Measurements from ENCODE around the gene XPNPEP1.

Gene XPNPEP1

DNA sequence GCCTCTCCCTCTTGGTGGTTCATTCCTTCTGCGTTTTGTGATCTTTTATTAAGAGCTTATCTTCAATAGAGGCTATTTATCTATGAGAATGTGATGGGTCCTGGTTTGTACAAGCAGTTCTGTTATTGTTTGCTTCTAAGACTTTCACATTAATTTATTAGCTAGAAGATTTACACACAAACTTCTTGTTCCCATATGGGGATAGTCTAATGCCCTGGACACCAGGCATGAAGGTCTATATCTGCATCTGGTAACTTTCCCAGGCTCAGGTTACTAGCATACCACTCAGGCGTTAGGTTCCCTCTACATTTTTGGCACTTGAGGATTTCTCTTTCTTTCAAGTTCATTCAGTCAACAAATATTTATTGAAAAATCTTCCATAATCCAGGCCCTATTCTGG, 7.7 kb downstream of the XPNPEP1 start:
- Histone ChIP-seq H3K4me3 (ENCODE audit: low read depth, low read length) (no peak overlapping the region), H3K27me3 (no peaks in the 10 kb centered on the region), H3K36me3 (no peaks in the 10 kb centered on the region), H3K9me3 (no peaks in the 10 kb centered on the region), H3K4me1 (no peaks in the 10 kb centered on the region)
- DNase-seq = no peak
- TF ChIP-seq, protein P1, sequence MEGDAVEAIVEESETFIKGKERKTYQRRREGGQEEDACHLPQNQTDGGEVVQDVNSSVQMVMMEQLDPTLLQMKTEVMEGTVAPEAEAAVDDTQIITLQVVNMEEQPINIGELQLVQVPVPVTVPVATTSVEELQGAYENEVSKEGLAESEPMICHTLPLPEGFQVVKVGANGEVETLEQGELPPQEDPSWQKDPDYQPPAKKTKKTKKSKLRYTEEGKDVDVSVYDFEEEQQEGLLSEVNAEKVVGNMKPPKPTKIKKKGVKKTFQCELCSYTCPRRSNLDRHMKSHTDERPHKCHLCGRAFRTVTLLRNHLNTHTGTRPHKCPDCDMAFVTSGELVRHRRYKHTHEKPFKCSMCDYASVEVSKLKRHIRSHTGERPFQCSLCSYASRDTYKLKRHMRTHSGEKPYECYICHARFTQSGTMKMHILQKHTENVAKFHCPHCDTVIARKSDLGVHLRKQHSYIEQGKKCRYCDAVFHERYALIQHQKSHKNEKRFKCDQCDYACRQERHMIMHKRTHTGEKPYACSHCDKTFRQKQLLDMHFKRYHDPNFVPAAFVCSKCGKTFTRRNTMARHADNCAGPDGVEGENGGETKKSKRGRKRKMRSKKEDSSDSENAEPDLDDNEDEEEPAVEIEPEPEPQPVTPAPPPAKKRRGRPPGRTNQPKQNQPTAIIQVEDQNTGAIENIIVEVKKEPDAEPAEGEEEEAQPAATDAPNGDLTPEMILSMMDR (IDR thresholded peaks at IDR 0.05; ENCODE audit: low read depth, low read length) = no peak

- Histone ChIP-seq H3K4me3 (ENCODE audit: low read depth, low read length) (no peak overlapping the region), H3K9me3 (no peaks in the 10 kb centered on the region), H3K27me3 (no peaks in the 10 kb centered on the region), H3K4me1 (no peaks in the 10 kb centered on the region), H3K36me3 (no peaks in the 10 kb centered on the region)
- DNase-seq = no peak
- TF ChIP-seq, protein P1 (IDR thresholded peaks at IDR 0.05; ENCODE audit: low read depth, low read length) = no peak
Measured at GRCh38 chr10:109914966-109915365, 8.3 kb downstream of the XPNPEP1 start.

DNA sequence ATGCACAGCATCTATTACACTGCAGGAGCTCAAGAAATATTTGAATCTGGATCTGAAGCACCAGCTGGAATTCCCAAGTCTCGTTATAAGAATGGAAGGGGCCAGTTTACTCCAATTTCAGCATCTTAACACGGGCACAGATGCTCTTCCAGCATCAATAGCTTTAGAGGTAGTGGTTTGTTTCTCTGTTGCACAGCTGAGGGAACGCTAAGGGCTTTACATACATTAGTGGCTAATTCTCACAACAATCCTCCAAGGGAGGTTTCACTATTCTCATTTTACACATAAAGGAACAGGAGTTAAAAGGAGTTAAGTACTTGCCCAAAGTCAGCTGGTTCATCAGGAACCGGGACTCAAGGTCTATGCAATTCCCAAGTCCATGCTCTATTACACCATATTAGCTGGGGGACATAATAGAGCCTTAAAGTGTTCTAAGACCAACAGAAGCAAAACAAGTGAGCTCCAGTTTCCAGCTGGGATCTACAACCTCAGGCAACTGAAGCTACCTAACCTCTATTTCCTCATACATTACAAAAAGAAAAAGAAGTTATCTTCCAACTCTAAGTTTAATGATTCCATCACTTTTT, 9.9 kb downstream of the XPNPEP1 start:
- Histone ChIP-seq H3K27me3 (no peaks in the 10 kb centered on the region), H3K36me3 (no peaks in the 10 kb centered on the region), H3K4me1 (no peaks in the 10 kb centered on the region), H3K9me3 (no peaks in the 10 kb centered on the region), H3K4me3 (ENCODE audit: low read depth, low read length) (no peak overlapping the region)
- TF ChIP-seq, protein P1 (IDR thresholded peaks at IDR 0.05; ENCODE audit: low read depth, low read length) = no peak
- no peak for DNase-seq

- TF ChIP-seq, protein P1 (IDR thresholded peaks at IDR 0.05; ENCODE audit: low read depth, low read length) = no peak
- H3K36me3 ChIP-seq = no peaks in the 10 kb centered on the region; the same call in 1 of the 2 replicates
- no peaks in the 10 kb centered on the region for H3K4me1 ChIP-seq
Measured at GRCh38 chr10:109912335-109913281, 10.7 kb downstream of the XPNPEP1 start.

GRCh38 chr10:109911903-109912302, 11.4 kb downstream of the XPNPEP1 start:
- Histone ChIP-seq H3K36me3 (no peaks in the 10 kb centered on the region; the same call in 1 of the 2 replicates), H3K4me1 (no peaks in the 10 kb centered on the region), H3K27me3 (no peaks in the 10 kb centered on the region), H3K9me3 (no peaks in the 10 kb centered on the region), H3K4me3 (ENCODE audit: low read depth, low read length) (no peak overlapping the region)
- TF ChIP-seq, protein P1 (IDR thresholded peaks at IDR 0.05; ENCODE audit: low read depth, low read length) = no peak
- DNase-seq = no peak

More at GRCh38 chr10:109912335-109913281, 10.7 kb downstream of the XPNPEP1 start:
- DNase-seq = no peak
- Histone ChIP-seq H3K9me3 (no peaks in the 10 kb centered on the region), H3K27me3 (no peaks in the 10 kb centered on the region), H3K4me3 (ENCODE audit: low read depth, low read length) (no peak overlapping the region)

GRCh38 chr10:109906316-109906715, 17.0 kb downstream of the XPNPEP1 start:
- Histone ChIP-seq H3K4me3 (ENCODE audit: low read depth, low read length) (no peak overlapping the region), H3K36me3 (peaks cover 4% of the 10 kb centered on the region)
- TF ChIP-seq, protein P1 (IDR thresholded peaks at IDR 0.05; ENCODE audit: low read depth, low read length) = no peak

More at GRCh38 chr10:109906316-109906715, 17.0 kb downstream of the XPNPEP1 start:
- Histone ChIP-seq H3K9me3 (no peaks in the 10 kb centered on the region), H3K27me3 (no peaks in the 10 kb centered on the region), H3K4me1 (no peaks in the 10 kb centered on the region)
- DNase-seq = no peak
